Panc1 (cell line): ENCODE measurements around the gene TMTC2. TPM values are rescaled to one million over a fixed set of nuclear protein-coding genes. Genes with fewer than 3 reads are reported as not detected.
"Not testable (repeated sequence)": the region's sequence is repeated elsewhere in the genome, so short reads cannot be mapped to it uniquely, and the experiment has no call there.

Source experiments
- ATAC-seq: fragments of 200-7000 bp; cut with Tn5 transposase; 2 replicates; pipeline ENCODE4 v1.9.1; 2020; ENCODE audit warnings: mild to moderate bottlenecking, moderate library complexity
- BruUV-seq: library from RNA; stranded (reverse); fragments of 400-500 nt; replicated peaks from 2 replicates; lab custom pipeline; 2021; lab: Mats Ljungman, UMichigan
- CTCF ChIA-PET: fragments of 300-600 bp; sonication (Branson Sonifier 250); formaldehyde crosslinking; loops from one replicate; lab custom pipeline; 2022; ENCODE audit warnings: antibody characterized with exemption; lab: Charles Lee
- POLR2A ChIA-PET: fragments of 300-600 bp; sonication (Branson Sonifier 250); formaldehyde crosslinking; loops from one replicate; lab custom pipeline; 2022; ENCODE audit warnings: antibody characterized with exemption; lab: Charles Lee
- DNase-seq: peaks from one replicate; pipeline ENCODE4 v3.0.0-alpha.2; 2010; ENCODE audit warnings: low read depth, low spot score
- H3K27ac ChIP-seq: 2 replicates; pipeline ENCODE4 v1.5.1; 2011; ENCODE audit warnings: mild to moderate bottlenecking, low read length, inconsistent platforms
- H3K27me3 ChIP-seq: fragments of 200-500 bp; sonication (Bioruptor generic); 2 replicates; pipeline ENCODE4 v1.6.0; 2014; ENCODE audit warnings: low read length, inconsistent platforms; ENCODE audit not compliant: control insufficient read depth, insufficient read depth
- H3K36me3 ChIP-seq: fragments of 200-500 bp; sonication (Bioruptor generic); 2 replicates; pipeline ENCODE4 v1.5.1; 2014; ENCODE audit warnings: inconsistent platforms, mild to moderate bottlenecking, low read length, moderate library complexity; ENCODE audit not compliant: control insufficient read depth, insufficient read depth
- H3K4me1 ChIP-seq: 2 replicates; pipeline ENCODE4 v1.5.1; 2011; ENCODE audit warnings: inconsistent platforms, mild to moderate bottlenecking, low read length, moderate library complexity; ENCODE audit not compliant: control insufficient read depth, insufficient read depth
- H3K4me3 ChIP-seq, 2 experiments: 2 replicates each; pipeline ENCODE4 v1.5.1; 2011 to 2012; ENCODE audit warnings: low read depth in 2 of 2, low read length in 2 of 2, mild to moderate bottlenecking in 2 of 2, inconsistent platforms in 1 of 2, moderate library complexity in 1 of 2
- H3K9me3 ChIP-seq: fragments of 200-500 bp; sonication (Bioruptor generic); 2 replicates; pipeline ENCODE4 v1.5.1; 2014; ENCODE audit warnings: low read depth, mild to moderate bottlenecking, inconsistent platforms, low read length, moderate library complexity; ENCODE audit not compliant: control insufficient read depth, insufficient read depth
- CTCF ChIP-seq: fragments of 450-650 bp; IDR thresholded peaks from 2 replicates; pipeline ENCODE4 v1.5.1; 2017; ENCODE audit warnings: mild to moderate bottlenecking
- POLR2AphosphoS5 ChIP-seq: IDR thresholded peaks from 2 replicates; pipeline ENCODE4 v1.6.1; 2012; ENCODE audit warnings: mild to moderate bottlenecking, low read depth, low read length, moderate library complexity
- SIN3A ChIP-seq: IDR thresholded peaks from 2 replicates; pipeline ENCODE4 v1.6.1; 2012; ENCODE audit warnings: low read depth, mild to moderate bottlenecking, low read length, moderate library complexity, borderline replicate concordance; ENCODE audit not compliant: insufficient read depth
- TCF7L2 ChIP-seq: IDR thresholded peaks from 2 replicates; pipeline ENCODE4 v1.6.1; 2011; ENCODE audit warnings: mild to moderate bottlenecking, low read depth, low read length, inconsistent platforms
- in situ Hi-C: cut with HindIII; loops from 2 replicates; pipeline ENCODE4 v1.10.0; 2016; ENCODE audit warnings: low sequenced_read_pairs, low pct_unique_long_range_greater_than_20kb
- intact Hi-C: fragments of 100-400 bp; cut with micrococcal nuclease; formaldehyde crosslinking; loops from one replicate; pipeline ENCODE4 v1.10.0; 2022; ENCODE audit not compliant: unreplicated experiment
- total RNA-seq: library from RNA; stranded (reverse); gene quantifications from one replicate; pipeline ENCODE4 v1.2.1, GENCODE V29; 2021; ENCODE audit not compliant: unreplicated experiment
- TF ChIP-seq, protein P1 (sequence below), 2 experiments: IDR thresholded peaks; 2 replicates each; pipeline ENCODE4 v1.6.1; 2011 to 2012; ENCODE audit warnings: low read depth in 2 of 2, control low read depth in 1 of 2, low read length in 1 of 2, mild to moderate bottlenecking in 1 of 2, moderate library complexity in 1 of 2; ENCODE audit not compliant: insufficient read depth in 1 of 2

TMTC2 gene
- total RNA-seq, 1 experiment from 2014 or later: 5.7 TPM

GRCh38 chr12:82760423-82760822, 73.7 kb downstream of the TMTC2 start:
- in situ Hi-C loops (no loop called here), intact Hi-C loops (no loop called here)
- Histone ChIP-seq H3K27me3 (no peaks in the 10 kb centered on the region), H3K4me3 (no peak overlapping the region), H3K36me3 (no peaks in the 10 kb centered on the region), H3K27ac (no peak overlapping the region), H3K9me3 (no peaks in the 10 kb centered on the region), H3K4me1 (no peaks in the 10 kb centered on the region)
- TF ChIP-seq SIN3A: no peak
- POLR2A ChIA-PET: no interaction called here
- ATAC-seq (no peak), DNase-seq (no peak)
- BruUV-seq: no TSS peak
- CTCF ChIA-PET: no interaction called here

DNA sequence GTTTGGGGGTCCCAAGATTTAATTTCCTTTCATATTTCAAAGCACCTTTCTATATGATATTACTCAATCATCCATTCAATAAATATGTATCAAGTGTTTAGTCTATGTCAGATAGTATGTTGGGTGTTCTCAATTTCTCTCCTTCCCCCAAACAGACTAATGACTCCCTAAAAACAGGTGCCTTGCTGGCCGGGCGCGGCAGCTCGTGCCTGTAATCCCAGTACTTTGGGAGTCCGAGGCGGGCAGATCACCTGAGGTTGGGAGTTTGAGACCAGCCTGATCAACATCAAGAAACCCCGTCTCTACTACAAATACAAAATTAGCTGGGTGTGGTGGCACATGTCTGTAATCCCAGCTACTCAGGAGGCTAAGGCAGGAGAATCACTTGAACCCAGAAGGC, 78.5 kb downstream of the TMTC2 start:
- H3K4me1 ChIP-seq, POLR2A ChIA-PET, CTCF ChIA-PET, H3K27me3 ChIP-seq, DNase-seq, H3K9me3 ChIP-seq, BruUV-seq, H3K27ac ChIP-seq, H3K4me3 ChIP-seq, intact Hi-C loops, ATAC-seq, H3K36me3 ChIP-seq, in situ Hi-C loops: not testable (repeated sequence)

GRCh38 chr12:82765971-82766705, 79.4 kb downstream of the TMTC2 start:
- TF ChIP-seq, protein P1, sequence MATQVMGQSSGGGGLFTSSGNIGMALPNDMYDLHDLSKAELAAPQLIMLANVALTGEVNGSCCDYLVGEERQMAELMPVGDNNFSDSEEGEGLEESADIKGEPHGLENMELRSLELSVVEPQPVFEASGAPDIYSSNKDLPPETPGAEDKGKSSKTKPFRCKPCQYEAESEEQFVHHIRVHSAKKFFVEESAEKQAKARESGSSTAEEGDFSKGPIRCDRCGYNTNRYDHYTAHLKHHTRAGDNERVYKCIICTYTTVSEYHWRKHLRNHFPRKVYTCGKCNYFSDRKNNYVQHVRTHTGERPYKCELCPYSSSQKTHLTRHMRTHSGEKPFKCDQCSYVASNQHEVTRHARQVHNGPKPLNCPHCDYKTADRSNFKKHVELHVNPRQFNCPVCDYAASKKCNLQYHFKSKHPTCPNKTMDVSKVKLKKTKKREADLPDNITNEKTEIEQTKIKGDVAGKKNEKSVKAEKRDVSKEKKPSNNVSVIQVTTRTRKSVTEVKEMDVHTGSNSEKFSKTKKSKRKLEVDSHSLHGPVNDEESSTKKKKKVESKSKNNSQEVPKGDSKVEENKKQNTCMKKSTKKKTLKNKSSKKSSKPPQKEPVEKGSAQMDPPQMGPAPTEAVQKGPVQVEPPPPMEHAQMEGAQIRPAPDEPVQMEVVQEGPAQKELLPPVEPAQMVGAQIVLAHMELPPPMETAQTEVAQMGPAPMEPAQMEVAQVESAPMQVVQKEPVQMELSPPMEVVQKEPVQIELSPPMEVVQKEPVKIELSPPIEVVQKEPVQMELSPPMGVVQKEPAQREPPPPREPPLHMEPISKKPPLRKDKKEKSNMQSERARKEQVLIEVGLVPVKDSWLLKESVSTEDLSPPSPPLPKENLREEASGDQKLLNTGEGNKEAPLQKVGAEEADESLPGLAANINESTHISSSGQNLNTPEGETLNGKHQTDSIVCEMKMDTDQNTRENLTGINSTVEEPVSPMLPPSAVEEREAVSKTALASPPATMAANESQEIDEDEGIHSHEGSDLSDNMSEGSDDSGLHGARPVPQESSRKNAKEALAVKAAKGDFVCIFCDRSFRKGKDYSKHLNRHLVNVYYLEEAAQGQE (IDR thresholded peaks at IDR 0.05; ENCODE audit: insufficient read depth in 1 of 2, low read depth in 2 of 2, low read length in 1 of 2): no peak
- no peak for TF ChIP-seq TCF7L2
- TF ChIP-seq CTCF: no peak
- no peak for TF ChIP-seq POLR2AphosphoS5
- TF ChIP-seq SIN3A: no peak
- ATAC-seq (no peak), DNase-seq (no peak)
- intact Hi-C loops: no loop called here
- in situ Hi-C loops: no loop called here
- CTCF ChIA-PET: no interaction called here
- no peaks in the 10 kb centered on the region for H3K4me1 ChIP-seq
- no peaks in the 10 kb centered on the region for H3K9me3 ChIP-seq
- no TSS peak for BruUV-seq
- no peak overlapping the region for H3K27ac ChIP-seq
- POLR2A ChIA-PET: interaction anchor here (0.6 kb wide), 1 partner anchor 622 kb away, joined by 7 read pairs; no protein-coding TSS in a partner anchor
- H3K36me3 ChIP-seq: no peaks in the 10 kb centered on the region
- H3K4me3 ChIP-seq: no peak overlapping the region
- no peaks in the 10 kb centered on the region for H3K27me3 ChIP-seq
